ENCODE data around the gene GOLM1.

Gene GOLM1

DNA sequence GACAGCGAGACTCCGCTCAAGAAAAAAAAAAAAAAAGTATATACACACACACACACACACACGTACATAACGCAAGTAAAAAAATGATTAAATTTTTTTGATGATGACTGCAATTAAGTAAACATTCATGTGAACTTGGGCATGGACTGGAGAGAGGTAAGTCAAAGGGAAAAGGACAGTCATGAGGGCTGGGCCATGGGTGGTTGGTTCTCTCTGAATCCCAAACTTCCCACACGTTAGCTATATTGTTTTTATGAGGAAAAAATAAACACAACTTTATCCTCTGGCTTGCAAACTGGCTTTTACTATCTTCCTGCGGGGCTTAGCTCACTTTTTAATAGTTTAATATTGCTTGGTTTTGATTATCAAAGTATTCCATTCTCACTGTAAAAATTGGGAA is 53.7 kb downstream of the GOLM1 start:
- no peak for DNase-seq (ENCODE audit: low read depth)

DNA sequence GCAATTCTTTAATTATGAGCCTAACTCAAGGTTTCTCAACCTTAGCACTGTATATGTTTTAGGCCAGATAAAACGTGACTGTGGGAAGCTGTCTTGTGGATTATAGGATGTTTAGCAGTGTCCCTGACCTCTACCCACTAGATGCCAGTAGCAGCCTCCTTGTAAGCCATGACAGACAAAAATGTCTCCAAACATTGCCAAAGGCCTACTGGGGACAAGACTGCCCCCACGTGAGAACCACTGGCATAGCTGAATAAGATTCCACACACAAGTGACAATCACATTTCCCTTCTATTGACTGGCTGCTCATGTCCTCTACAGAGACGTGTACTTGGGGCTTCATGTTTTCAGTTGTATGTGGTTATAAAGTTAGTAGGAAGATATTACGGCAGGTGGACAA is 55.4 kb downstream of the GOLM1 start:
- no peak for DNase-seq (ENCODE audit: low read depth)

DNA sequence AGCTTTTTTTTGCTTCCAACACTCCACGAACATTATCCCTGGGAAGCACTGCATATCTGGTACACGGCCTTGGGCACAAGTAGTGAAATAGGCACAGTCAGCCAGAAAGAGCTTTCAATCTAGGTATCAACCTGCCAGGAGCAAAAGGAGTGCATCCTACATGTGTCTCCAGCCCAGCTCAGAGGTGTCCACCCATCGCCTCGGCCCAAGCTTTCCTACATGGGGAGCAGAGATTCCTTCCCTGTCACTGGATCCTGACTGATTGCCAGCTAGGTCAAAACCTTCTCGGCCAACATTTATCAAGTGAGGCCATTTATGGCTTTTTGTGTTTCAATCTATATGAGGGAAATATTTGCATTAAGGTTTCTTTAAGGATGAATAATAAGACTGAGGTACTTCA is 55.8 kb downstream of the GOLM1 start:
- DNase-seq (ENCODE audit: low read depth), result no peak

DNA sequence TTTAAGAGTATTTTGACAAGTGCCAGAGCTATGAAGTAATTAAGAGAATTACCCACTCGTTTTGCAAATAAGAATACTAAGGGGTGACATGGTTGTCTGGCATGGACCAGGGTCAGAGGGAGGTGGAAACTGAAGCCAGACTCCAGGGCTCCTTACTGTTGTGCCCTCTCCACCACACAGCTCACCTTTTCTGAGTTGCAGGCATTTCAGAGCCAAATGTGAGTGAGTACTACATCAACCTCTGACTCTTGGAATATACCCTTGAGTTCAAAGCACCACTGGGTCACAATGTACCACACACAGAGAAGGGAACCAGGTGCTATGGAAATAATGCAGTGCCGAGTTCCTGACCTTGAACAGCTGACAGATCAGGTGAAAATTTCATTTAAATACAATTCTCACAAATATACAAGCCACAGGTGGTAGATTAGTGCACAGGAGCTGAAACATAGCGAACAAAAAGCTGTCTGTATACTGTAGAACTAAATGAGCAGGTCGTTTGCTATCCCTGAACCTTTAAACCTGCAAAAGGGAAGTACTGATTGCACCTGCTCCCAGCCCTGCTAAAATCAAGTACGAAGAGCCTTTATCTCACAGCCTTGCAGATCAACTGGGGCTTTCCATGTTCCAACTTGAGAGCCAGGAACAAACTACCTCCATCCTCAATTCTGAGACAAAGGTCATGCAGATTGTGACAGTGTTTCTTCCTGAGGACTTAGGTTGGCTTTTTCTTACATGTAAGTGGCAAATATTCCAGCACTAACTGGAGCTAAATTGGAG is 57.0 kb downstream of the GOLM1 start:
- DNase-seq (ENCODE audit: low read depth), result no peak

DNA sequence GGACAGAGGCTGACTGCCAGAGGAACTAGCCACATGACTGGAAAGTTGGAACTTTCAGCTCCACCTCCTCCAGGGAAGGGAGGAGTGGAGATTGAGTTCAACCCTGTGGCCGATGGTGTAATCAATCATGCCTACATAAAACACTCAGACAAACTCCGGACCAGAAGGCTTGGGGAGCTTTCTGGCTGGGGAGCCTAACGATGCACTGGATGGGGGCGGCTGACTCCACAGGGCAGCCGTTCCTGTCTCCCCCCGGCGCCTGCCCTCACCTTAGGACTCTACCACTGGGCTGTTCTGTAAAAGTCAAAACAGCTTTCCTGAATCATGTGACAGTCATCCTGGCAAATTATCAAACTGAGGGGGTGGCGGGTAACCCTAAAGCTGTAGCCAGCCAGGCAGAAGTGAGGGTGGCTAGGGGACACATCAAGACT is 58.0 kb downstream of the GOLM1 start:
- no peak for DNase-seq (ENCODE audit: low read depth)

DNA sequence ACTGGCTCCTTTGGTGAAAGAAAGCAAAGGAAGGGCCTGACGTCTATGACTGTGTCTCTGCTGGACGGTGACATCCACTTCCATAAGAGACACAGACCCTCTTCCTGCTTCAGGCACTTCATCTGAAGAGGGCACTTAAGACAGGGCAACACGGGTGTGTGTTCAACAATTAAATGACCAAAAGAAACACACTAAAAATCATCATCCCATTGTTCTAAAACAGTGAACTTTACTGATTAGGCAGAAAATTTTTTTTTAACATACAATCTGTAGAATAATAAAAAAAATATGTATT is 58.5 kb downstream of the GOLM1 start:
- no peak for DNase-seq (ENCODE audit: low read depth)

DNA sequence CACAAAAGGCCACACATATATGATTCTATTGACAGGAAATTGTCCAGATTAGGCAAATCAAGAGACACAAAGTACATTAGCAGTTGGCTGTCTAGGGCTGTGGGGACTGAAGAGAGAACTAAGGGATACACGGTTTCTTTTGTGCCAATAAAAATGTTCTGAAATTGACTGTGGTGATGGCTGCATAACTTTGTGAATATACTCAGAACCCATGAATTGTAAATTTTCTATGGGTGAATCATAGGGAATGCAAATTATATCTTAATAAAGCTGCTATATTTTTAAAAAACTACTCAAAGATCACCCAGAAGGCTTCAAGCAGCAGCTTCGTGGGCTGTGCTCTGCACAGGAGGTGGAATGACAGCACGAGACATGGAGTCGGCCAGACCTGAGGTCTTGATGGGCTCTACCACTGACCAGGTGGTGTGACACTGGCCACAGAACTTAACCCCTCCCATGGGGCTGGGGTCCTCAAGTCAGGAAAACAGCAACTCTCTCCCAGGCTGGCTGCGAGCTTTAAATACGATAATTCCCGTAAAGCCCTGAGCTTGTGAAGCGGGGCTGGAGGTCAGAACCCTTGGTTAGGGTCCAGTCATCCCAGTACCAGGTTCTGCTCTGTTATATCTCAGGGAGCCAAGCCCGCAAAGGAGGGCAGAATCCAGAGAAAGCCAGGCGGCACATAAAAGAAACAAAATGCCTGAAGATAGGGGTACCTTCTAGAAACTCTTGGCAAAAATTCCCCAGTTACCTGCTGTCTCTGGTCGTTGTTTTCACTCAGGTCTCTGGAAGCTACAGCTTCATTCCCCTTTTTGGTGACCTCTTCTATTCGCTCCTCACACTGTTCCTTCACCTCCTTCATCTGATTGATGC is 59.1 kb downstream of the GOLM1 start:
- no peak for DNase-seq (ENCODE audit: low read depth)

DNA sequence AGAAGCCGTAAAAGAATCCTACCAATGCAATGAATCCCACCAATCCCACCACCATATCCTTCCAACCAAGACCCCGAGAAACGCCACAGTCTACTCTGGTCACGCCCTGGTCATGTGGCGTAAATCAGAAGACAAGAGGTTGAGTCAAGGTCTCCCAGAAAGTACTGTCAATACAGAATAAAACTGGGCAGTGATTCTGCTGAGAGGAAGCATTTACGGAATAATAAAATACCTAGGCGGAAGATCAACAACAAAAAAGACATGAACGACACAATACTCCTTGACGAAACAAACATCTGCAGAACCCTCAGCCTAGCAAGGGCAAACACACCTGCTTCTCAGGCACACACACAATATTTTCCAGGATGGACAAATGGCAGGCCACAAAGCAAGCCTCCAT is 62.8 kb downstream of the GOLM1 start:
- DNase-seq (ENCODE audit: low read depth), result no peak

DNA sequence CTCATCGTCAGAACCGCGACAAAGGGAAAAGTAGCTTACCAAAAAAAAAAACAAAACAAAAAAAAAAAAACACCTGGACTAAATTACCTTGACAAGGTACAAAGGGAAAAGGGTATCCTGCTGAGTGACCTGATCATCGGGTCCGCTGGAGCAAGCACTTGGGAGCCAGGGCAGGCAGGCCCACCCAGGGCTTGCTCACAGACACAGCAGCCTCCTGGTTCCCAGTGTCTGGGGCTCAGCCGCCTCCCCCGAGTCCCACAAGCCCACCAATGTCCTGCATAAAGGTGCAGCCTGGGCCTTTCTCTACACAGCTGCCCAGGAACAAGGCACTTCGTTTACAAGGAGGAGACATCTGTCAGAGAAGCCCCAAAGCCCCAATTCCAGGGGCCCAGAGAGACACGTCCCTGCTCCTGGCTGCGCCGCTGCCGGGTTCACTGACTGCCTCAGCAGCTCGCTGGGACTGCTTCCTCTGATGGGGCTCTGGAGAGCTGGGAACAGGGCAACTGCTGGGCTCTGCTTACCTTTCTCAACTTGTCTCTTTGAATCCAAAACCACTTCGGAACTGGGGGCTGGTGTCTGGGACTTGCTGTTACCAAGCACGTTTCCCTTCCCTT is 63.4 kb downstream of the GOLM1 start:
- no peak for DNase-seq (ENCODE audit: low read depth)

DNA sequence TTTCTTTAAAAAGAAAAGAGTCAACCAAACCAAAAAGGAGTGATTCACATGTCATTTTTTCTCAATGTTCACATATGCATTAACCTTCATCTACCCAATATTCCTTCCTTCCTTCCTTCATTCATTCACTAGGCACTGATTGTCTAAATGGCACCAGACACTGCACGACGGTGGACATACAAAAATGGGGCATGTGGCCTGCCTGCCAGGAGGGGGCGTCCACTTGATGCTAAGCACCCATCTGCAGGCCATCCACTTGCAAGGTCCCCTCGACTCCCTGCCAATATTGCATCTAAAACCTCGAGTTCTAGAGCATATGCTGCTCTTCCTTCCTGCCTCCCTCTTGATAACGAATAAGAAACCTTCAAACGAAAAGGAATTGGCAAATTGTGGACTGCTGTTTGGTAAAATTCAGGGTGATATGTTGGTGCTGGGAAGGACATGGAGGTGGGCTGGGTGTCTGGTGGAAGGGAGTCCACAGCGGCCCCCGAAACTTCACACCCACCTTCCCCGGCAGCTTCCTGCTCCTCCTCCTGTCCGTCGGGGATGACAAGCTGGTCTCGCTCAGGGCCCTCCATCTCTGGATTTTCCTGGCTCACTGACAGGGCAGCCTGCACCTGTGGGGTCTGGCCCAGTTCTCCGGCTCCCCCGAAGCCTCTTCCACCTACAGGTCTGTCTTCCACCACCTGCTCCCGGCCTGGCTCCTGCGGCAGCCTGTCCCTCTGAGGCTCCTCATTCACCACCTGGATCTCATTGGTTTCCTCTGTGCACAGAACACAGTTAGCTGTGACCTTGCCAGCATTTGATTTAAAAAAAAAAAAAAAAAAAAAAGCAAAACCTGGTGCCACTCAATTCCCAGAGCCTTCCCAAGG is 64.3 kb downstream of the GOLM1 start:
- no peak for DNase-seq (ENCODE audit: low read depth)

DNA sequence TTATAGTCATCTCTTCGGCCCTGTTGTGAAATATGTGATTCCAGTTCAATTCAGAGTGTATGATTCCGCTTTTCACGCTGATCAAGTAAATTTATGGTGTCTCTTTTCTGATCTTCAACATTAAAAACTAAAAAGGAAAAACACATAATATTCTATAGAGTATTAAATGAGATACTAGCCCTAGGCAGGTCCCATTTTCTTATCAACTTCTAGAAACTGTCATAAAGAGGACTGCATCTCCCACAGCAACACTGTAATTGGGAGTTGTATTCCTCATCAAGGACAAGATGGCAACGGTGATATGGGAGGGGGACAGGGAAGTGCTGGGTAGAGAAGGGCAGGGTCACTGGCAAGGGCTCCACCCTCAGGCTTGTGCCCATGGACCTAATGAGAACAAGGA is 71.6 kb downstream of the GOLM1 start:
- no peak for DNase-seq (ENCODE audit: low read depth)

DNA sequence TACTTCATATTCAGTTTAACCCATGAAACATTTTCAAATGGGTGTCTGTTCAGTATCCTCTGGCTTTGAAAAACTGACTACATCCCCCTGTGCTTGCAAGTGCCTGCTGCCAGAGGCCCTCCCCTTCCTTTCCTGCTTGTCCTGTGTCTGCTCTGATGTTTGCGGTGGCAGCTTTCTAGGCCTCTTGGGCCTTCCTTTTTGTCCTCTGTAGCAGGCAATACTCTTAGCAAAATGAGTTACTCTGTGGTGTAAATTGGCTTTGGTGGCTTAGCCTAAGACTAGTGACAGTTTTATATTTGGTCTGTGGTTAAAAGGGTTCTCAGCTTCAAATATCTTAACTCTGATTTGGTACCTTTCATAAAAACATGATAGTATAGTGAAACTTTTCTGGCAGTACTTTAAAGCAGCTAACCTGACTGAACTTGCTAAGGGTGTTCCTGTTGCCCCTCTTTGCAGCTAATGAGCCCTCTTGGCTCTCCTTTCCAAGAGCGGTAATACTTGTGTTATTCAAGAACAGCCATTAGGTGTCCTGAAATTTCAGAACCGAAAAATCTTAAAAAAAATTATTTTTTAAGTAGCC is 76.6 kb downstream of the GOLM1 start:
- DNase-seq (ENCODE audit: low read depth), result no peak

DNA sequence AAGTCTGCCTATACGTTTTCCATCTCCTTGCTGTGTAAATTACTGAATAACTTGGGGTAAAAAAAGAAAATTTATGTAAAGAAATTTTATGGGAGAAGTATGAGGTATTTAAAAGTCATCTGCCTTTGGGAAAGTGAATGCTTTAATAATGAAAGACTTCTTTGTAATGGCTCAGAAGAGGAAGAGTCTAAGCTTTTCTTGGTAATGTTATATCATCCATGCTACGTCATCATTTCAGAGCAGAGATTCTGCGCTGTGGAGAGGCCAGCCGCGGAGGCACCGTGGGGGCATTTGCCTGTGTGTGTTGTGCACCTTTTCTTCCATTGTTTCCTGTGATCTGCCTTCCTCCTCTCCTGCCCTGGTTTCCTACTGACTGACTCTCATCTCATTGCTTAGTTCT is 78.2 kb downstream of the GOLM1 start:
- DNase-seq (ENCODE audit: low read depth), result no peak

DNA sequence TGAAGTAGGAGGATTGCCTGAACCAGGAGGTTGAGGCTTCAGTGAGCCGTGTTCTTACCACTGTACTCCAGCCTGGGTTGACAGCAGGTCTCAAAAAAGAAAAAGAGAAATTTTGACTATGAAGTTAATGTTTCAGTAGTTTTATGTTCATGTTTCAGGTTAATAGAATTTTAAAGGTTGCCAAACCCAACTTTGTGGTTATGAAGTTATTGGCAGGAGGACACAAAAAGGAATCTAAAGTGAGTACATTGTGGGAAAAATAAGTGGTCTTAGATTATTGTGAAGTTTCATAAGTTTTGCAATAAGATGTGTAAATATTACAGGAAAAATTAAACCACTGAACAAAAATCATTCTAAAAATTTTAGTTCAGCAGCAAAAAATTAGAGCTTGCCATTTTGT is 78.6 kb downstream of the GOLM1 start:
- no peak for DNase-seq (ENCODE audit: low read depth)

DNA sequence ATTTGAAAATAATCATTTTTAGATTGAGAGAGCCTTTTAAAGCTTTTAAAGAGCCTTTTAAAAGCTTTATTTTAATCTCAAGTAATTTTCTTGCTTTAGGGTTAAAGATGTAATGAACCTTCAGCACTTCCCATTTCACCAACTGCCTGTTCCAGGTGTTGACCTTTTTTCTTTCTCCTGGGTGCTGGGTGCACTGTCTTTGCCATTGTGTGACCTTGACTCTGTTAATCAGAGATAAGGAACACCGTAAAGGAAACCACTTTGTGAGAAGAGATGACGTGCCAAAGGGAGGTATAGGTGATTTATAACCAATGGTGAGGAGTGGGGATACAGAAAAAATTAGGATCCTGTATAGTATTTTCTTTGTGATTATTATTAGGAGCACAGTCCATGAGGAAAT is 90.2 kb downstream of the GOLM1 start:
- no peak for DNase-seq (ENCODE audit: low read depth)

DNA sequence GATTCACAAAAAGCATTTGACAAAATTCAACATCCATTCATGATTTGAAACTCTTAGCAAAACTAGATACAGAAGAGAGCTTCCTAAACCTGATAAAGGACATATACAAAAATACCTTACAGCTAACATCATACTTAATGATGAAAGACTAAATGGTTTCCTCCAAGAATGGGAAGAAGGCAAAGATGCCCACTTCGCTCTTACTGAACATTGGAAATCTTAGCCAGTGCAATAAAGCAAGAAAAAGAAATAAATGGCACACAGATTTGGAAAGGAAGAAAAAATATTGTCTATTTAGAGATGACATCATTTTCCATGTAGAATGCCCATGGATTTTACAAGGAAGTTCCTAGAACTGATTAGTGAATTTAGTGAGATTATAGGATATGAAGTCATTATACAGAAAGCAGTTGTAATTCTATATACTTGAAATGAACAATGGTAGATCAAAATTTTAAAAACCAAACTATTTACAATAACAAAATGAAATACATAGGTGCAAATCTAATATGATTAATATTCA is 94.0 kb downstream of the GOLM1 start:
- no peak for DNase-seq (ENCODE audit: low read depth)

DNA sequence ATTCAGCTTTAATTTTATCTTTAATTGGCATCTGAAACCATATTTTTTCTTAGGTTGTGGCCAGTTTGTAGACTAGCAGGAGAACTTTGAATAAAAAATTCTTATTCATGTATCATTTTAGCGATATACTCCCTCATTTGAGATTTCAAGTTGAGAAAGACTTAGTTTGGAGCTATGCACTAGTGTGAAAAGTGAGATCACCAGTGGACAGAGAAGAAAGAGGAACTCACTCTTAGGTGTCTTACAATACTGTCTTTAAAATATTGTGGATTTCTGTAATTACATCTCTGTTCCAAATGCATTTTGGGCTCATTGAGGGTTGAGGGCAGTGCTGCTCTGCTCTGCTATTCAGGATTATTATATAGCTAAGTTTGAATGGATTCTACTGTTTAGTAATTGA is 103.8 kb downstream of the GOLM1 start:
- DNase-seq (ENCODE audit: low read depth), result no peak

DNA sequence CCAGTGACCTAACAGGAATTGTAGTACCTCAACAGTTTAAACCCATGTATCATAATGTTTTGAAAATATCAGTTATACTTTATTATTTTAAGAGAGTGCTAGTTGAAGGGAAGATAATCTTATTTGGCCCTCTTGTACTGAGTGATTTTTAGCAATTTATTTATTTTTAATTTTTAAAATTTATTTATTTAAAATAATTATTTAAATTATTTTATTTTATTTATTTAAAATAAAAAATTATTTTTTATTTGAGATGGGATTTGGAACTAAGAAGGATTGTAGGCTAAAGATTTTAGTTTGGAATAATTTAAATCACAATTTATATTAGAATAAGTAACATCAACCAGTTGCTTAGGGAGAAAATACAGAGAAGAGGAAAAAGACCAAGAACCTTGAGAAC is 104.3 kb downstream of the GOLM1 start:
- no peak for DNase-seq (ENCODE audit: low read depth)

DNA sequence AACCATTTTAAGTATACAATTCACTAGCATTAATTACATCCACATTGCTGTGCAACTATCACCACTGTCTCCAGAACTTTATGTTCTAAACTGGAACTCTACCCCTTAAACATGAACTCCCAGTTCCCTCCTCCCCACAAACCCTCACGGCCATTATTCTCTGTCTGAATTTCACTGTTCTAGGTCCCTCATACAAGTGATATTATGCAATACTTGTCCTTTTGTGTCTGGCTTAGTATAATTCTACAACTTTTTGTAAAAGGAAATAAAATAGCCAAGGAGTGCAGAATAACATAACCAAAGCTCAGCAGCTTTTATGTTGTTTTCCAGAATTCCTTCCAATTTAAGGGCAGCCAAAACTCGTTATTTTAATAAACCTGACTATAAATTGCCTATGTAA is 105.2 kb downstream of the GOLM1 start:
- no peak for DNase-seq (ENCODE audit: low read depth)

DNA sequence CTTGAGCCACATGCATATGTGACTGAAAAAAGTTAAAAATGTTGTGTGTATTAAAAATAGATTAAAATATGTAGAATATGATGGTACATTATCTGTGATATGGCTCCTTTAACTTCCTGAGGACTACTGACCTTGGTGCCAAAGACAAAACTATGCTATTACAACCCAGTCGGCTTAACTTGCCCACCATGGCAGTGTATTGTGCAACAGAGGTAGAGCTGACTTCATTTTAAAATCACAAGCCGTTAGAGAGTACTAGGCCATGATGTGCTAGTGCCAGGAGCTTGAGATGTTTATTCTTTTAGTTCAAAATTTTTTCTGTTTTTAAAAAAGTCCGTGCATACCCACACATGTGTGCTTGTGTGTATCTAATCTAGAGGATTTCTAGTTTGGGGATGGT is 112.1 kb downstream of the GOLM1 start:
- no peak for DNase-seq (ENCODE audit: low read depth)

DNA sequence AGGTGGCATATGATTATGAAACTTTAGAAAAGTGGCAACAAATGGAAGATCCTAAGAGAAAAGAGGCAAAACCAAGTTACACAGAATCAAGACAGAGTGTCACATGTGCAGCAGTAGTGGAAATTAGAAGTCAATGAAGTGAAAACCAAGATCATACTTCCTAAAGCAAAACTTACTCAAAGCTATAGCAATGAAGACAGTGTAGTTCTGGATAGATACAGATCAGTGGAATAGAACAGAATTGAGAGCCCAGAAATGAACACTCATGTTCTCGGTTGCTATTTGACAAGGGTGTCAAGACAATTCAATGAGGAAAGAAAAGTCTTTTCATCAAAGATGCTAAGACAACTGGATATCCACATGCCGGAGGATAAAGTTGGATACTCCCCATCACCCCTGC is 114.9 kb downstream of the GOLM1 start:
- DNase-seq (ENCODE audit: low read depth), result no peak

DNA sequence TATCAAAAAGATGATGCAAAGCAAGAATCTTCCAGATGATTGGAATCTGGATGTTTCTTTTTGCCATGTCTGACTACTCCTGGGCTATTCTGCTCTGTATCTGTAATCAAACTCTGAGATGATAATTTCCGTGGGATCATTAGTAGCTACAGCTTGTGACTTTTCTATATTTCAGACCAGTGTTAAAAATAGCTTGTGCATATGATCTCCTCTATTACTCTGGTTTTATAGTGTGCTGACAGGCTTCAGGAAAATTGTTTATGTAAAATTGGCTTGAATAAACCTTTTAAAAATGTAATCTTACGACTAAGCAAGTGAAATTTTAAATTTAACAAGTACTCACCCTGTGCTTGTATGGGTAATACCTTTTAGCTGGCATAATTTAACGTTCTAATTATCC is 118.0 kb downstream of the GOLM1 start:
- DNase-seq (ENCODE audit: low read depth), result no peak

All from HS-5 (cell line).